Activated T-helper 17 cell treated with anti-CD3 and anti-CD28 coated beads, Interleukin-2, amount 50 U/mL, for 72 hours (primary cell): Measurements from ENCODE around the gene IGSF21. TPM values are rescaled to one million over a fixed set of nuclear protein-coding genes. Genes with fewer than 3 reads are reported as not detected.

Experiments used
- ATAC-seq: fragments of 150-1000 bp; cut with Tn5 transposase; replicated peaks from 2 replicates; pipeline ENCODE4 v1.10.0; 2021; ENCODE audit warnings: mild to moderate bottlenecking, moderate library complexity
- H3K27ac Mint-ChIP-seq: one replicate; pipeline ENCODE4 v1.8.0; 2022; ENCODE audit warnings: mixed read lengths
- H3K27me3 Mint-ChIP-seq: one replicate; pipeline ENCODE4 v1.8.0; 2022; ENCODE audit warnings: mixed read lengths
- H3K36me3 Mint-ChIP-seq: one replicate; pipeline ENCODE4 v1.8.0; 2022; ENCODE audit warnings: low read depth, mild to moderate bottlenecking, mixed read lengths
- H3K4me1 Mint-ChIP-seq: one replicate; pipeline ENCODE4 v1.8.0; 2022; ENCODE audit warnings: mixed read lengths
- H3K4me3 Mint-ChIP-seq: one replicate; pipeline ENCODE4 v1.8.0; 2022; ENCODE audit warnings: mild to moderate bottlenecking, mixed read lengths
- H3K9me3 Mint-ChIP-seq: one replicate; pipeline ENCODE4 v1.8.0; 2022; ENCODE audit warnings: mixed read lengths
- total RNA-seq, 2 donors: library from RNA; stranded (reverse); gene quantifications; one replicate each; pipeline ENCODE4 v1.2.3, GENCODE V29; 2022

IGSF21 gene
- total RNA-seq, 2 donors from 2014 or later, result not detected

DNA sequence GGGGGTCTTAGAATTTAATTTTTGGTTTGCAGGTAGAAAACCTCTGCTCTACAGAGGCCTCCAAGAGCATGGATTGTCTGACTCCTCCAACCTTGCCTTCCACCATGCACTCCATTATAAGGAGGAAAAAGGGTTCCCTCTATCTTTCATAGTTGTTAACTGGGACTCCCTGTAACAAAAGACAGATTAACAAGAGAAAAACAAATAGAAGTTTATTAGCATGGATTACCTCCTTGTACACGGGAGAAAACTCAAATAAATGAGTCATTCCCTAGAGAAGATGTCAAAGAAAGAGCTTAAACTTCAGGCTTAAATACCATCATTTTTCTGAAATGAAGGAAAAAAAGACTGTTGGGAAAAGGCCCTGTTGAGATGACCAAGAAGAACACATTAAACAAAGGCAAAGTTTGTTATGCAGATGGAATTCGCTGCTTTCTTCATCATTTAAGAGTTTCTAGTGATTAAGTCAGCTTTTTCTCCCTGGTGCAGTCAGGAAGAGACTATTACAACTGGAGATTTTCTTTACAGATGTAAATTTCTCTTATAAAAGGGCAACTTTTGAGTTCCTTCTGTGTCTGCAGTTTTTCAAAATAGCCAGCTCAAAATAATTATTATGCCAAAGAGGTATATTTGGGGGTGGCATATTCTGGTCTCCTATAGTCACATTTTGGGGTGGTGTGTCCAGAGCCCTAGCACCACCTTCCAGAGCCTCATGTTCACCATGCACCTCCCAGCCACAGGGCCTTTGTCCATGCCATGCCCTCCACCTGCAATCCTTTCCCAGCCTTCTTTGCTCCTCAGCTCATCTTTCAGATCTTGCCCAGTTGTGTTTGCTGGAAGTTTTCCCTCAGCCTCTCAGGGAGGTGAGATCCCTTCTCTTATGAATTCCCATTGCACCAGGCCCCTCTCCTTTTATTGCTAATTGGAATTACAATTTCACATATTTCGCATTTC is 310.0 kb downstream of the IGSF21 start:
- H3K9me3 Mint-ChIP-seq, result peaks cover 7% of the 10 kb centered on the region
- H3K27ac Mint-ChIP-seq, result no peak overlapping the region
- no peaks in the 10 kb centered on the region for H3K36me3 Mint-ChIP-seq
- H3K4me1 Mint-ChIP-seq, result no peaks in the 10 kb centered on the region
- peaks cover 39% of the 10 kb centered on the region for H3K27me3 Mint-ChIP-seq
- ATAC-seq, result no peak
- H3K4me3 Mint-ChIP-seq, result no peak overlapping the region

DNA sequence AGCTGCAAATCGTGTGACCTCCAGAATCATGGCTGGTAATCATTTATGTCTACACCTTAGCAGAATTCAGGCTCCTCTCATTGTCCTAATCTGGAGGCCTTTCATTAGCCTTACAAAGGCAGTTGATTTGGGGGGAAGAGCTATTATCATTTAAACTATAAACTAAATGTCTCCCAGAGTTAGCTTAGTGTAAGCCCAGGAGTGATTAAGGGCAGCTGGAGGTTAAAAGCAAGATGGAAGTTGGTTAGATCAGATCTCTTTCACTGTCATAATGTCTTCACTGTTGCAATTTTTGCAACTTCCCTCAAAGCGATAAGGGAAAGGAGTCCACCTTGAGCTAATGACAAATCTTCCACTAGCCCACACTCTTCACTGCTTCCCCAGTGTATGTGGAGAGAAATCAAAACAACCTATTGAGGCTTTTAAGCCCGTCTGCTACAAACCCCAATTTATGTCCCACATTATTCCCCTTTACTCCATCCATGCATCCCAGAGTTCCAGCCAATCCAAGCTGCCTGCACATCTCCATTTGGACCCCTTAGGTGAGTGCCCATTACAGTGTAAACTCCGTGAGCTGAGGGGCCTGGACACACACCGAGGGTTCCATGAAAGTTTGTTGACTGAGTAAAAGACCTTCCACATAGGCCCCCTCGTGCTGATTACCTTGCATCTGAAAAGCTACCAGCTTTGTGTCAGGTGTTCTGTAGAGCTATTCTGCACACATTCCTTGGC is 311.7 kb downstream of the IGSF21 start:
- no peak overlapping the region for H3K27ac Mint-ChIP-seq
- peaks cover 3% of the 10 kb centered on the region for H3K9me3 Mint-ChIP-seq
- H3K36me3 Mint-ChIP-seq, result no peaks in the 10 kb centered on the region
- no peak overlapping the region for H3K4me3 Mint-ChIP-seq
- H3K27me3 Mint-ChIP-seq, result peaks cover 29% of the 10 kb centered on the region
- no peak for ATAC-seq
- no peaks in the 10 kb centered on the region for H3K4me1 Mint-ChIP-seq

DNA sequence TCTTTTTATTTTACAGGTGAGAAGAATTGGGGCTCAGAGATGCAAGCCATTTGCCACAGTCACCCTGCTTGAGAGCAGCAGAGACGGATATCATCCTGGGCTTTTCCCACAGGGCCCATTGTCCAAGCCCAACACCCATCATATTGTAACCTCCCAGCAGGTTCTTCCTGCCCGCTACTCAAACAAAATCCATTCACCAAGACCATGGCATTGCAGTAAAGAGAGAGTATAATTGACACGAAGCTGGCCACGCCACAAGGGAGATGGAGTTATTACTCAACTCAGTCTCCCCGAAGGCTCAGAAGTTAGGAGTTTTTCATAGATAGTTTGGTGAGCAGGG is 312.2 kb downstream of the IGSF21 start:
- Mint-ChIP-seq H3K4me3 (no peak overlapping the region), H3K4me1 (no peaks in the 10 kb centered on the region), H3K27me3 (peaks cover 24% of the 10 kb centered on the region), H3K9me3 (no peaks in the 10 kb centered on the region), H3K27ac (no peak overlapping the region), H3K36me3 (no peaks in the 10 kb centered on the region)
- no peak for ATAC-seq

DNA sequence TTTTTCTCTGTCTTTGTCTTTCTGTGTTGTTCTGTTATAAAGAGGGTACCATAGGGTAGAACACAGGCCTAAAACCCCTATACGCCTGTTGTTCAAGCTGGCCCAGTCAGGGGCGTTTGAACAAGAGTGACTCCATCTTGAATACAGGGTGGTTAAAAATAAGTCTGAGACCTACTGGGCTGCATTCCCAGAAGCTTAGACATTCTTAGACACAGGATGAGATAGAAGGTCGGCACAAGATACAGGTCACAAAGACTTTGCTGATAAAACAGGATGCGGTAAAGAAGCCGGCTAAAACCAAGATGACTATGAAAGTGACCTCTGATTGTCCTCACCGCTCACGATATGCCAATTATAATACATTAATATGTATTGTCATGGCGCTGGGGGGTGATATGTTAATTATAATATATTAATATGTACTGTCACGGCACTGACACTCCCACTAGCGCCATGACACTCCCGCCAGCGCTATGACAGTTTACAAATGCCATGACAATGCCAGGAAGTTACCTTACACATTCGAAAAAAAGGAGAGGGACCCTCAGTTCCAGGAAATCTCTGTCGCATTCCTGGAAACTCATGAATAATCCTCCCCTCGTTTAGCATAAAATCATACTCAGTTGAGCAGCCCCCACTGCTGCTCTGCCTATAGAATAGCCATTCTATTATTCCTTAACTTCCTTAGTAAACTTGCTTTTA is 314.6 kb downstream of the IGSF21 start:
- ATAC-seq, result no peak
- H3K27ac Mint-ChIP-seq, result no peak overlapping the region
- no peak overlapping the region for H3K4me3 Mint-ChIP-seq

DNA sequence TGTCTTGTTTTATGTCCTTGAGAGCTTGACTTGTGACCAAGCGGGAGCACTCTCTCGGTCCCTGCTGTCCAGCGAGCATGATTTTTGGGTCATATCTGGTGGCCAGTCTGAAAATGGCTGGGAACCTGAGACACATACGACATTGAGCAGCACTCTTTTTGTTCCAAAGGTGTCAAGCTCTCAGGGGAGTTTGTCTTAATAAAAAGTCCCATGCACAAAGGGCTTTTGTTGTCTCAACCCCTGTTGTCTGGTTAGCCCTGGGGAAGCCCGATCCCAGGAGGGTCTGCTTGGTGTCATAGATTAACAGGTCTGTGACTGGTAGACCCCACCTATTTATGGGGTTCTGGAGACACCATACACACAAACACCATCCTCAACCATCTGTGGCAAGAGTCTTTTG is 315.4 kb downstream of the IGSF21 start:
- Mint-ChIP-seq H3K27me3 (peaks cover 17% of the 10 kb centered on the region), H3K4me3 (no peak overlapping the region), H3K9me3 (peaks cover 4% of the 10 kb centered on the region), H3K36me3 (no peaks in the 10 kb centered on the region), H3K27ac (no peak overlapping the region), H3K4me1 (no peaks in the 10 kb centered on the region)
- no peak for ATAC-seq

More for the DNA sequence above, 314.6 kb downstream of the IGSF21 start:
- peaks cover 21% of the 10 kb centered on the region for H3K27me3 Mint-ChIP-seq
- no peaks in the 10 kb centered on the region for H3K36me3 Mint-ChIP-seq
- H3K4me1 Mint-ChIP-seq, result no peaks in the 10 kb centered on the region
- peaks cover 4% of the 10 kb centered on the region for H3K9me3 Mint-ChIP-seq

DNA sequence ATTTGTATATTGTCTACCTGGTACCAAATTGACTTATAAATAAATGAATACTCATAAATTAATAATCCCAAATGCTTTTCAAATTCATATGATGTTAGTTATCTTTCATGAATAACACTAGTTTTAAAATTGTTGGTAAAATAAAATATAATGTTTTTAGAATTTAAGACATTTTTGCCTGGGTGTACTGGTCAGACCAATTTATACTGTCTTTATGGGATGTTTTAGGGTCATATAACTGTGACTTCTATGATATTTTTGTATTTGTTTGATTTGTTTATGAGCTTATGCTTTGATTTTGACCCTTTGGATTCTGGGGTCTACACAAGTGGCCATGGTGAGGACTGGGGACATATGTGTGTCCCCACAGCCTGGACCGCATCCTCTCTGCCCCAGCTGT is 319.0 kb downstream of the IGSF21 start:
- H3K36me3 Mint-ChIP-seq, result no peaks in the 10 kb centered on the region
- no peak overlapping the region for H3K27ac Mint-ChIP-seq
- H3K9me3 Mint-ChIP-seq, result peaks cover 8% of the 10 kb centered on the region
- no peak for ATAC-seq
- no peak overlapping the region for H3K4me3 Mint-ChIP-seq
- H3K27me3 Mint-ChIP-seq, result peaks cover 16% of the 10 kb centered on the region
- no peaks in the 10 kb centered on the region for H3K4me1 Mint-ChIP-seq
